GM21360 (cell line): ENCODE measurements around the gene KCNB1.

Source experiments
- ATAC-seq: cut with Tn5 transposase; IDR thresholded peaks from one replicate; pipeline ENCODE4 v1.9.1; 2021; ENCODE audit warnings: mild to moderate bottlenecking, moderate library complexity; ENCODE audit not compliant: unreplicated experiment

Gene KCNB1

DNA sequence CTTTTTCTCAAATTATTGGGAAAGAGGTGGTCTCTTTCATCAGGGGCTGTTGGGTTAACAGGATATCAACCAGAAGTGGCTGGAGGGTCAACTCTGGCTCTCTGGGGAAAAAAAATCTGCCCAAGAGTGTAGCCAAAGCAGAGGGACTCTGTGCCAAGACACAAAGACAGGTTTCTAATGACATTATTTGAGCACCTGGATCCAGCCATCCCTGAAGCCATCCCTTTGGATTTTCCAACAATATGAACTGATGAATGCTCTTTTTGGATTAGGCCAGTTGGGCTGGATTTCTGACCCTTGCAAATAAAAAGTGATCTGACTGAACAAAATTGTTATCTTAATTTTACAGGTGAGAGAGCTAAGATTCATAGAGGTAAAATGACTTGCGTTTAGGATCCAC is 88.7 kb downstream of the KCNB1 start:
- no peak for ATAC-seq

DNA sequence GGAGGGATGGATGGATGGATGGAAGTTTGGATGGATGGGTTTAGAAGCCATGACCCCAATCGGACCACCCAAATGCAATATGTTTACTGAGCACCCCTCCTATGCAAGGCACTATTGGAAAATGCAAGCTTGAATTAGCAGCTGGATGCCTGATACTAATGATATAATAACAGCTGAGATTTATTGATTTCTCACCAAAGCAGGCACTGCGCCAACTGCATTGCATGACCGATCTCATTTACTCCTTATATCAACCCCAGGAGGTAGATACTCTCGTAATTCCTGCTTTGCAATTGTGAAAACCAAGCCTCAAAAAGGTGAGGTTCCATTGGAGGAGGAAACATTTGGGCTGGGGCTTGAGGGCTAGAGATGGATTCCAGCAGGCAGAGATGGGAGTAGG is 89.7 kb downstream of the KCNB1 start:
- ATAC-seq: no peak

GRCh38 chr20:49391404-49392245 is 90.8 kb downstream of the KCNB1 start:
- no peak for ATAC-seq

DNA sequence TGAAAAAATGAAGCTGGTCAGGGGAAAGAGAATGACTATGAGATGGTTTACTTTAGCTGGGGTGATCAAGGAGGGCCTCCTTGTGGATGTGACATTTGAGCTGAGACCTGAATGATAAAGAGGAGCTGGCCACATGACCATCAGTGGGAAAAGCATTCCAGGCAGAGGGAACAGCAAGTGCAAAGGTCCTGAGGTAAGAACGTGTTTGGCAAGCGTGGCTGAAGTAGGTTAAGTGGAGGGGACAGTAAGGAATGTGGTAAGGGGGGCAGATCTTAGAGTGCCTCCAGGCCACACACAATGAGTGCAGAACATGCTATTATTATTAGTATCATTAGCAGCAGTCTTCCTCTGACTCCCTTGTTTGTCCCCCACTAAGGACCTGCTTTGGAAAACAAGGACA is 92.6 kb downstream of the KCNB1 start:
- ATAC-seq: no peak

DNA sequence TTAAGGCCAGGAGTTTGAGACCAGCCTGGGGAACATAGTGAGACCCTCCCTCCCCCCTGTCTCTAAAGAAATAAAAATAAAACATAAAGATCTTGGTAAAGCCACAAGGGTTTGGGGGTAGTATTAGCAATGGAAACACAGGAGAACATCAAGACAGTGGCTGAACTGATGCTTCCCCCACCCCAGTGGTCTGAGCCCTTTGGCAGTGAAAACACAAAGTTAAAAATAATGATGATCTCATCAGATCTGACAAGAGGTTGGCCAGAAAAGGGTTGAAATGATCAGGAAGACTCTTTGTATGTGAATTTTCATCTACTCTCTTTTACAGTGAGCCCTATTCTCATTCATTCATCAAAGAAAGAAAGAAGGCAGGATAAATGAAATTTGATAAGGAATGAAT is 93.7 kb downstream of the KCNB1 start:
- ATAC-seq: no peak

GRCh38 chr20:49387581-49387939 is 94.9 kb downstream of the KCNB1 start:
- no peak for ATAC-seq

- ATAC-seq: no peak
These were observed 95.5 kb downstream of the KCNB1 start for GRCh38 chr20:49386848-49387580.

DNA sequence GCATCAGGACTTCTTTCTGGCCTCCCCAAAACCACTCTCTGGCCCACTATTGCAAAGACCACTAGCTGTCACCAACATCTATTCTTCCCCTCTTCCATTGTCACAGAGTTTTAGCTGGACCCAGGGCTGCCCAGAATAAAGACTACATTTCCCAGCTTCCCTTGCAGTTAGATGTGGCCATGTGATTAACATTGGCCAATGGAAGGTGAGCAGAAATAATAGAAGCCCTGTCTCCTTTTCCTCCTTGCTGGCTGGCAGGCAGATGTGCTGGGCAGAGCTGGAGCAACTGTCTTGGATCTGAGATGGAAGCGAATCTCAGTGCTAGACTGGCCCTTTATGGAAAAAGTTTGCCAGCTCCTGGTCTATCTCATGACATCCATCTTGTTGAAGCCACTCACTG is 97.0 kb downstream of the KCNB1 start:
- ATAC-seq: no peak

GRCh38 chr20:49384437-49385434 is 97.7 kb downstream of the KCNB1 start:
- no peak for ATAC-seq

DNA sequence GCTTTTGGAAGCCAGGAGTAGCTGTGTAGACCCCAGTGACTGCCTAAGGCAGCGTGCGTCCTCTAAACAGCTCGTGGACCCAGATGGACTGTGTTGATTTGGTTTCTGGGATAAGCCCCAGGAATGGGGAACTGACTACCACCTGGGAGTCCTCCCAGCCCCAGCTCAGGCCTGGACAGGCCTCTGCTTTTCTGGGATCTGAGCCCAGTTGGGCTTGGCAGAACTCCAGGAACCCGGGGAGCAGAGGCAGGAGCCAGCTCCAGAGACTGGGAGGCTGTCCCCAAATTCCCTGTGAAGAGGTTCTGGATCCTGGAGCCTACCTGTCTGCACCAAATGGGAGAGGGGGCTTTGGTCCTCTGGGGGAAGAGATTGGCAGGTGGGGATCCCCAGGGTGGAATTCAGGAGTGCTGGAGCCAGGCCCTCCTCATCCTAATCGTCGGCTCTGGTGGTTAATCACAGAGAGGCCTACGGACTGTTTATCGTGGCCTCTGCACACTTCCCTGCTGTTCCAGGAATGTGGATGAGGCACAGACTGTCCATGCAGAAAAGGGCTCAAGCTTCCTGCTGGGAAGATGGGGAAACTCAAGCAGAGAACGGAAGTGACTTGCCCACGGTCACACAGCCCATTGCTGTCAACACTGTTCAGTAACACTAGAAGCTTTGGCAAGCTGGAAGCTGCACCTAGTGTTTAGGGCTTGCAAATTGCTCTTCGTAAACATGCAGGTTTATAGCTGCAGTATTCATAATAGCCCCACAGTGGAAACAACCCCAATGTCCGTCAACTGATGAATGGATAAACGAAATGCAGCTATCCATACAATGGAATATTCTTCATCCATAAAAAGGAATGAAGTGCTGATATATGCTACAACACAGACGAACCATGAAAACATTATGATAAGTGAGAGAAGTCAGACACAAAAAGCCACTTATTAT is 100.6 kb downstream of the KCNB1 start:
- no peak for ATAC-seq

DNA sequence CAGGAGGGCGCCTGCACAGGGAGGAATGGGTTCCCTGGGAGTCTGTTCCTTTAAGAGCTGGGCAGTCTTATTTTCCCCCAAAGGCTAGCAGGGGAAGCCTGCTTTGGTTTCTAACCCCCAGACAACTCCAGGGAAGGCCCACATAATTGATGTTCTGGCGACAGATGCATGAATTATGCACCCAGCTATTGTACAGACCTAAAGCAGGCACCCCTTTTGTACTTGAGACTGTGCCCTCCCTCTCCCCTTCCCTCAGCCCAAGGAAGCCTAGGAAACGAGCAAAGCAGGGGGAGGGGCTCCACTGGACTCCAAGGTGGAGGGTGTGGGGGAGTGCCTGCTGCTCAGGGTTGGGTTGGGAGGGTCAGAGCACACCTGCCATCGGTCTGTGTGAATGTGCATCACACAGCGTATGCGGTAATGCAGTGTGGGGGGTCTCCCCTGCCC is 102.1 kb downstream of the KCNB1 start:
- no peak for ATAC-seq

- ATAC-seq: no peak
These were observed 103.1 kb downstream of the KCNB1 start for GRCh38 chr20:49379338-49379737.

DNA sequence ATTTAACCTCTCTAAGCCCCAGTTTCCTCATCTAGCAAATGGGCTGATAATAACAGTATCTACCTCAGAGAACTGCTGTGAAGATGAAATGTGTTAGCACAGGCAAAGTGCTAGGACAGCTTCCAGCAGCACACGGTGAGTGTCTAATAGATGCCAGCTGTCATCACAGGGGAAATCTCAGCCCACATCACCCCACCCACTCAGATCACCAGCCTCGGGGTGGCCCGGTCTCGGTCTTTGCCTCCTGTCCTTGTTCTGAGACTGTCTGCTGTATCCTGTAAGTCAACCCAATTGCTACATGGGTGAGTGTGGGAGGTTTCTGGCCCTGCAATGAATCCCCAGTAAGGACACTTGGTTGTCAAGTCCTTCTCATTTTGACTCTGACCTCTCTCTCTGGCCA is 105.1 kb downstream of the KCNB1 start:
- ATAC-seq: no peak

DNA sequence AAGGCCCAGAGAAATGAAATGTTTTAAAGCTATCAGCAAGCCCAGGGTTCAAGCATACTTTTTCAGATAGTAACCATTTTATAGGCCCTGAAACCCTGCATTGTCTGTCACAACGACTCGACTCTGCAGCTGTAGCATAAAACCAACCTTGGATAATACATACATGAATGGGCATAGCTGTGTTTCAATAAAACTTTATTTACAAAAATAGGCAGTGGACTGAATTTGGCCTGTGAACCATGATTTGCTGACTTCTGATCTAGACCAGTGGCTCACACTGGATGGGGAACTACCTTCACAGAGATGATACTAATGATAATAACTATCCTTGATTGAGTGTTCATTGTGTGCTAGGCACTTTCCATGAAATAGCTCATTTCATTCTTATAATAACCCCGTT is 107.3 kb downstream of the KCNB1 start:
- ATAC-seq: no peak

- no peak for ATAC-seq
These were observed 110.3 kb downstream of the KCNB1 start for GRCh38 chr20:49372095-49372734.

GRCh38 chr20:49368596-49368995 is 113.9 kb downstream of the KCNB1 start:
- ATAC-seq: no peak

DNA sequence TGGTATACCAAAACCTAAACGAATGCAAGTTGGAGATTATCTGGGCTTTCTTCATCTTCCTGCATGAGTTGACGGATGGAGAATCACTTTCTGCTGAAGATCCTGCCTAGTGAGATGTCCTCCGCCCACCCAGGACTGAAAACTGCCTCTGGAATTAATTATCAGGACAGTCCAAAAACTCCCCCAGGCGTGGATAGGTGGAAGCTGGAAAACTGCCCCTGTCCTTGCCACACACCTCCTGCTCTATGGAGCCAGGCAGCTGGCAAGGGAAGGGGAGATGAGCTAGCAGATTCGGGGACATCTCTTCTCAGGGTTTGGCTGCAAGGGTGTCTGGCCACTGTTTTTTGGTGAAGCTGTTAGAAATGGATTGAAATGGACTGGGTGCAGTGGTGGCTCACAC is 115.4 kb downstream of the KCNB1 start:
- no peak for ATAC-seq

- ATAC-seq: no peak
These were observed 115.8 kb downstream of the KCNB1 start for GRCh38 chr20:49366687-49367086.

DNA sequence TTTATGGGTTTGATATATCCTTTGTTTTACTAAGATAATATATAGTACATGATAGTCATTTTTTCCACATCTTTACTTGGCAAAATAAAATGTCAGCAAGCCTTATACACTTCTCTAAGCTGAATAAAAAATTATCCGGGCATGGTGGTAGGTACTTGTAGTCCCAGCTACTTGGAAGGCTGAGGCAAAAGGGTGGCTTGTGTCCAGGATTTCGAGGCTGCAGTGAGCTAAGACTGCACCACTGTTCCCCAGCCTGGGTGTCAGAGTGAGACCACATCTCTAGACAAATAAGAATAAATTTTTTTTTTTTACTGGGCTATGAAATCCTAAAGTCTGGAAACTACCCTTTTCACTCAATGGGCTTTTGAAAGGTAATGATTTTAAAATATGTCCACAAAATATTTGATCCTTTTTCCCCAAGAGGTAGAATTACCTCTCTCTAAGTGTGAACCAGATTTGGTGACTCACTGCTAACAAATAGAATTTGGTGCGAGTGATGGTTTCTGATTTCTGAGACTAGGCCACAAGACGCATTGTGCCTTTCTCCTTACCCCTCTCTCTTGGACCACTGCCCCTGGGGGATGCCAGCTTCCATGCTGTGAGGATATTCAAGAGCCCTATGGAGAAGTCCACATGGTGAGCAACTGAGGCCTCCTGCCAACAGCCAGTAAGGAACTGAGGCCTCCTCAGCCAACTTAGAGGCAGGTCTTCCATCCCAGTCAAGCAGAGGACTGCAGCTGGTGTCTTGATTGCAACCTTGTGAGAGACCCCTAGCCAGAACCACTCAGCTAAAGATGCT is 120.4 kb downstream of the KCNB1 start:
- ATAC-seq: no peak
